Endometrial microvascular endothelial cells (primary cell): Measurements from ENCODE around the gene CEP76. TPM values are rescaled to one million over a fixed set of nuclear protein-coding genes. Genes with fewer than 3 reads are reported as not detected.

Source experiments
- total RNA-seq: library from RNA; depleted of rRNA; stranded (reverse); fragments of >200 nt; gene quantifications from one replicate; pipeline ENCODE4 v1.2.3, GENCODE V29; 2015; ENCODE audit errors: inconsistent ontology term

Gene CEP76
- total RNA-seq, 1 donor from 2014 or later: 11.6 TPM

Other genes with a start within 250 kb of the CEP76 start
- gene SPIRE1, start 44.6 kb downstream of the CEP76 start, total RNA-seq: 32.3 TPM
- gene PSMG2, start 319 bp upstream of the CEP76 start, total RNA-seq: 99.0 TPM
- gene PTPN2, start 181.5 kb upstream of the CEP76 start, total RNA-seq: 27.9 TPM
- gene SEH1L, start 245.3 kb upstream of the CEP76 start, total RNA-seq: 45.5 TPM